K562 (cell line): ENCODE results near the gene SEC14L5. TPM values are rescaled to one million over a fixed set of nuclear protein-coding genes. Genes with fewer than 3 reads are reported as not detected.

Experiments used
- ATAC-seq: fragments of 200-7000 bp; cut with Tn5 transposase; 3 replicates; pipeline ENCODE4 v1.9.1; 2020; ENCODE audit warnings: moderate library complexity
- BruUV-seq: library from RNA; stranded (reverse); fragments of 400-500 nt; replicated peaks from 2 replicates; lab custom pipeline; 2021; lab: Mats Ljungman, UMichigan
- CTCF ChIA-PET: fragments of 300-600 bp; formaldehyde crosslinking; extraction: SDS; loops from one replicate; lab custom pipeline; 2021; ENCODE audit warnings: low intra/inter-chr PET ratio; lab: Yijun Ruan, JAX
- POLR2A ChIA-PET: fragments of 300-600, 350-650 bp; sonication (Branson Sonifier 250); formaldehyde crosslinking; extraction: SDS; loops from one replicate; lab custom pipeline; 2021; ENCODE audit warnings: antibody characterized with exemption, inconsistent platforms; lab: Yijun Ruan, JAX
- DNase-seq, 4 experiments: peaks; one replicate each; pipeline versions ENCODE4 v3.0.0 to v3.0.0-alpha.2; 2011 to 2018; ENCODE audit warnings: low spot score in 3 of 4, mixed read lengths in 3 of 4; ENCODE audit errors: extremely low read depth in 1 of 4
- FAIRE-seq: peaks from 2 replicates; lab custom pipeline; 2011; peaks lifted over from hg19 to GRCh38; lab: Jason Lieb, UNC
- H2AFZ ChIP-seq: 2 replicates; pipeline ENCODE4 v1.6.0; 2011; ENCODE audit warnings: low read depth, low read length, control low read depth, inconsistent platforms
- H3K27ac ChIP-seq: fragments of 200-600 bp; 3 replicates; pipeline ENCODE4 v1.8.0; 2011; ENCODE audit warnings: low read depth, mild to moderate bottlenecking, control low read depth, inconsistent platforms, low read length, moderate library complexity, mixed read lengths; ENCODE audit errors: extremely low read depth
- H3K27me3 ChIP-seq, 2 experiments: fragments of 300-600 bp in 1 of 2; 2 replicates in 1 of 2; 3 replicates in 1 of 2; pipeline versions ENCODE4 v1.6.0 to v1.8.0; 2011; ENCODE audit warnings: inconsistent platforms in 2 of 2, low read length in 2 of 2, mild to moderate bottlenecking in 1 of 2, mixed read lengths in 1 of 2, moderate library complexity in 1 of 2; ENCODE audit not compliant: control insufficient read depth in 2 of 2, insufficient read depth in 2 of 2
- H3K36me3 ChIP-seq: fragments of 300-600 bp; 3 replicates; pipeline ENCODE4 v1.8.0; 2011; ENCODE audit warnings: mild to moderate bottlenecking, low read length, inconsistent platforms; ENCODE audit not compliant: control insufficient read depth, insufficient read depth
- H3K4me1 ChIP-seq, 2 experiments: fragments of 200-600 bp in 1 of 2; replicated peaks in 1 of 2; 2 replicates in 1 of 2; 3 replicates in 1 of 2; pipeline versions ENCODE4 v1.5.1 to v1.8.0; 2011; ENCODE audit warnings: inconsistent platforms in 2 of 2, low read length in 2 of 2, mild to moderate bottlenecking in 1 of 2, mixed read lengths in 1 of 2, moderate library complexity in 1 of 2; ENCODE audit not compliant: control insufficient read depth in 2 of 2, insufficient read depth in 2 of 2
- H3K4me2 ChIP-seq: 2 replicates; pipeline ENCODE4 v1.6.1; 2011; ENCODE audit warnings: low read length, control low read depth, inconsistent platforms, mixed read lengths; ENCODE audit not compliant: insufficient read depth
- H3K4me3 ChIP-seq: fragments of 200-600 bp; sonication (generic), shearing (Covaris generic); 2 replicates; pipeline ENCODE4 v1.5.1; 2016; ENCODE audit warnings: control low read depth, inconsistent platforms
- H3K79me2 ChIP-seq: fragments of 200-600 bp; 3 replicates; pipeline ENCODE4 v1.8.0; 2011; ENCODE audit warnings: low read length, inconsistent platforms; ENCODE audit not compliant: control insufficient read depth, insufficient read depth
- H3K9ac ChIP-seq, 2 experiments: 2 replicates each; pipeline versions ENCODE4 v1.6.0 to v1.6.1; 2011; ENCODE audit warnings: low read depth in 2 of 2, low read length in 2 of 2, control low read depth in 1 of 2, inconsistent platforms in 1 of 2, mild to moderate bottlenecking in 1 of 2, mixed read lengths in 1 of 2; ENCODE audit not compliant: insufficient read depth in 1 of 2
- H3K9me1 ChIP-seq: one replicate; pipeline ENCODE4 v1.6.0; 2011; ENCODE audit warnings: inconsistent platforms, mild to moderate bottlenecking, low read length, moderate library complexity; ENCODE audit not compliant: control insufficient read depth, insufficient read depth
- H3K9me3 ChIP-seq: replicated peaks from 2 replicates; pipeline ENCODE4 v1.5.1; 2011; ENCODE audit warnings: low read depth, low read length, inconsistent platforms; ENCODE audit not compliant: control insufficient read depth, insufficient read depth
- H4K20me1 ChIP-seq: replicated peaks from 2 replicates; pipeline ENCODE4 v1.6.1; 2011; ENCODE audit warnings: low read length, inconsistent platforms, mixed read lengths; ENCODE audit not compliant: control insufficient read depth, insufficient read depth
- FOXP1 ChIP-seq: sonication (generic); formaldehyde crosslinking; IDR thresholded peaks from 2 replicates; pipeline ENCODE4 v1.8.0; 2022; ENCODE audit warnings: mild to moderate bottlenecking, missing genetic modification reagents
- MTA3 ChIP-seq: fragments of 450-650 bp; formaldehyde crosslinking; IDR thresholded peaks from 2 replicates; pipeline ENCODE4 v1.6.1; 2017; ENCODE audit warnings: mild to moderate bottlenecking, borderline replicate concordance
- NCOA6 ChIP-seq: fragments of 450-650 bp; IDR thresholded peaks from 2 replicates; pipeline ENCODE4 v1.6.1; 2017; ENCODE audit warnings: mild to moderate bottlenecking
- NFE2 ChIP-seq: IDR thresholded peaks from 2 replicates; pipeline ENCODE4 v1.6.1; 2014; ENCODE audit warnings: antibody characterized with exemption, low read depth
- SMAD4 ChIP-seq: fragments of 250-450 bp; sonication (Bioruptor Pico); conservative IDR thresholded peaks from 2 replicates; pipeline ENCODE4 v1.8.0; 2021; ENCODE audit warnings: inconsistent platforms, mild to moderate bottlenecking, moderate library complexity
- SMARCB1 ChIP-seq: IDR thresholded peaks from 2 replicates; pipeline ENCODE4 v1.6.1; 2011; ENCODE audit warnings: improper control_type of control experiment, low read depth; ENCODE audit not compliant: insufficient read length
- TEAD2 ChIP-seq: fragments of 450-650 bp; IDR thresholded peaks from 2 replicates; pipeline ENCODE4 v1.6.1; 2016; ENCODE audit warnings: missing genetic modification characterization, control low read depth, missing compliant biosample characterization
- ZNF830 ChIP-seq: fragments of 250-450 bp; sonication (Bioruptor Pico); IDR thresholded peaks from 2 replicates; pipeline ENCODE4 v1.5.0; 2021; ENCODE audit warnings: mild to moderate bottlenecking
- WGBS: fragments of 100-300 bp; shearing (Covaris generic); methylation state at CpG from one replicate; pipeline ENCODE4 v1.1.6; 2016; ENCODE audit warnings: low coverage, mixed read lengths; ENCODE audit not compliant: insufficient coverage; ENCODE audit errors: missing lambda C conversion rate; 5-methylcytosine and 5-hydroxymethylcytosine counted together
- in situ Hi-C: fragments of 300-500 bp; cut with MboI; formaldehyde crosslinking; loops from 4 replicates; pipeline ENCODE4 v1.15.0; 2018; ENCODE audit warnings: inconsistent platforms, mixed read lengths
- intact Hi-C: fragments of 100-400 bp; cut with micrococcal nuclease; formaldehyde crosslinking; loops from 2 replicates; pipeline ENCODE4 v1.14.2; 2022
- polyA plus RNA-seq, 8 experiments: library from polyadenylated mRNA; depleted of rRNA in 4 of 8; stranded (reverse) in 5 of 8; unstranded in 3 of 8; fragments of >200 nt; fragmentation: Nextera tagmentation in 2 of 8; fragmentation: Illumina TruSeq in 1 of 8; extraction: Ambion mirVana in 2 of 8; extraction: Trizol in 1 of 8; gene quantifications; 2 replicates each; pipeline versions ENCODE4 v1.2.1 to v1.2.3, GENCODE V29; 2011 to 2014; ENCODE audit warnings: inconsistent platforms in 1 of 8, missing spikeins in 1 of 8
- total RNA-seq, 7 experiments: library from RNA; depleted of rRNA in 6 of 7; stranded (reverse); fragments of >200 nt in 6 of 7; fragmentation: Illumina TruSeq in 2 of 7; extraction: Trizol in 2 of 7; gene quantifications; 2 replicates each; pipeline versions ENCODE4 v1.2.1 to v1.2.3, GENCODE V29; 2011 to 2021; ENCODE audit warnings: low replicate concordance in 1 of 7
- TF ChIP-seq, protein P1 (sequence below): sonication (generic); formaldehyde crosslinking; IDR thresholded peaks from 2 replicates; pipeline ENCODE4 v1.4.0; 2020; ENCODE audit warnings: mild to moderate bottlenecking, missing genetic modification reagents
- TF ChIP-seq, protein P2 (sequence below): fragments of 450-650 bp; IDR thresholded peaks from 2 replicates; pipeline ENCODE4 v1.6.1; 2016; ENCODE audit warnings: missing biosample characterization, missing genetic modification characterization
- TF ChIP-seq, protein P3 (sequence below): IDR thresholded peaks from 2 replicates; pipeline ENCODE4 v1.6.1; 2012; ENCODE audit warnings: low read depth, low read length, improper control_type of control experiment, borderline replicate concordance
- TF ChIP-seq, protein P4 (sequence below): fragments of 450-650 bp; formaldehyde crosslinking; IDR thresholded peaks from 2 replicates; pipeline ENCODE4 v1.4.0; 2022; ENCODE audit warnings: mild to moderate bottlenecking, moderate library complexity
- TF ChIP-seq, protein P5 (sequence below): sonication (generic); formaldehyde crosslinking; IDR thresholded peaks from 2 replicates; pipeline ENCODE4 v1.8.1; 2022; ENCODE audit warnings: missing genetic modification reagents

Gene SEC14L5
- total and polyA plus RNA-seq, 9 of the 15 experiments (the other 6 are each of a cell fraction or from before 2014, with no cell fraction given), result 0.11 TPM; not detected in 8

DNA sequence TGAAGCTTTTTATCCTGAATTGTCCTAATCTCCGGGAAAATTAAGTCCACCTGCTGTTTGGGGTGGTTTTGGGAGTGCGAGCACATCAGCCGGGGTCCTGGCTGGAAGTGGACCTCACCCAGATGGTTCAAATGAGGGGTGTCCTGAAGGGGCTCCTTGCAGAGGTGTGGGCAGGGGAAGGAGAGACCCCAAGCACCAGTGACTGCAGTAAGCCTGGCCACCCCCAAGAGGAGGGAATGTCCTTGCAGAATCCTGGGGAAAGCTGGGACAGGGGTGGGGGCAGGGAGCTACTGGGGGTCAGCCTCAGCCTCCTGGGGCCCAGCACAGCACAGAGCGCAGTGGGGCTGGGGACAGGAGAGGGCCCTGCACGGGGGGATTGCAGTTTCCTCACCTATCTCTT, 46.2 kb downstream of the SEC14L5 start:
- Histone ChIP-seq H3K36me3 (no peaks in the 10 kb centered on the region), H3K9me1 (no peaks in the 10 kb centered on the region), H3K27me3 (peaks cover 35 to 71% of the 10 kb centered on the region in 2 experiments; a peak in 3 of 5 replicates), H3K27ac (no peak overlapping the region), H3K4me3 (no peak overlapping the region), H4K20me1 (peaks cover 4% of the 10 kb centered on the region; the same call in 1 of the 2 replicates), H3K9me3 (no peaks in the 10 kb centered on the region), H3K4me2 (no peak overlapping the region), H3K79me2 (no peaks in the 10 kb centered on the region), H3K9ac (no peak overlapping the region), H2AFZ (no peak overlapping the region), H3K4me1 (peaks cover 0 to 9% of the 10 kb centered on the region in 2 experiments; a peak in 2 of 5 replicates)
- no TSS peak for BruUV-seq
- WGBS, result 0% methylated on average over 5 of the region's 5 CpGs
- ChIA-PET CTCF (no interaction called here), POLR2A (no interaction called here)
- intact Hi-C loops (no loop called here), in situ Hi-C loops (no loop called here)
- no peak for DNase-seq
- FAIRE-seq, result no peak
- no peak for ATAC-seq
- TF ChIP-seq NCOA6, result no peak
- TF ChIP-seq NFE2, result no peak
- TF ChIP-seq, protein P1, sequence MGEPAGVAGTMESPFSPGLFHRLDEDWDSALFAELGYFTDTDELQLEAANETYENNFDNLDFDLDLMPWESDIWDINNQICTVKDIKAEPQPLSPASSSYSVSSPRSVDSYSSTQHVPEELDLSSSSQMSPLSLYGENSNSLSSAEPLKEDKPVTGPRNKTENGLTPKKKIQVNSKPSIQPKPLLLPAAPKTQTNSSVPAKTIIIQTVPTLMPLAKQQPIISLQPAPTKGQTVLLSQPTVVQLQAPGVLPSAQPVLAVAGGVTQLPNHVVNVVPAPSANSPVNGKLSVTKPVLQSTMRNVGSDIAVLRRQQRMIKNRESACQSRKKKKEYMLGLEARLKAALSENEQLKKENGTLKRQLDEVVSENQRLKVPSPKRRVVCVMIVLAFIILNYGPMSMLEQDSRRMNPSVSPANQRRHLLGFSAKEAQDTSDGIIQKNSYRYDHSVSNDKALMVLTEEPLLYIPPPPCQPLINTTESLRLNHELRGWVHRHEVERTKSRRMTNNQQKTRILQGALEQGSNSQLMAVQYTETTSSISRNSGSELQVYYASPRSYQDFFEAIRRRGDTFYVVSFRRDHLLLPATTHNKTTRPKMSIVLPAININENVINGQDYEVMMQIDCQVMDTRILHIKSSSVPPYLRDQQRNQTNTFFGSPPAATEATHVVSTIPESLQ, result no peak
- TF ChIP-seq FOXP1 (CRISPR knock-in tag), result no peak
- no peak for TF ChIP-seq SMARCB1
- TF ChIP-seq, protein P2, sequence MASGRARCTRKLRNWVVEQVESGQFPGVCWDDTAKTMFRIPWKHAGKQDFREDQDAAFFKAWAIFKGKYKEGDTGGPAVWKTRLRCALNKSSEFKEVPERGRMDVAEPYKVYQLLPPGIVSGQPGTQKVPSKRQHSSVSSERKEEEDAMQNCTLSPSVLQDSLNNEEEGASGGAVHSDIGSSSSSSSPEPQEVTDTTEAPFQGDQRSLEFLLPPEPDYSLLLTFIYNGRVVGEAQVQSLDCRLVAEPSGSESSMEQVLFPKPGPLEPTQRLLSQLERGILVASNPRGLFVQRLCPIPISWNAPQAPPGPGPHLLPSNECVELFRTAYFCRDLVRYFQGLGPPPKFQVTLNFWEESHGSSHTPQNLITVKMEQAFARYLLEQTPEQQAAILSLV (tag), result no peak
- TF ChIP-seq TEAD2 (tag), result no peak
- TF ChIP-seq, protein P3, sequence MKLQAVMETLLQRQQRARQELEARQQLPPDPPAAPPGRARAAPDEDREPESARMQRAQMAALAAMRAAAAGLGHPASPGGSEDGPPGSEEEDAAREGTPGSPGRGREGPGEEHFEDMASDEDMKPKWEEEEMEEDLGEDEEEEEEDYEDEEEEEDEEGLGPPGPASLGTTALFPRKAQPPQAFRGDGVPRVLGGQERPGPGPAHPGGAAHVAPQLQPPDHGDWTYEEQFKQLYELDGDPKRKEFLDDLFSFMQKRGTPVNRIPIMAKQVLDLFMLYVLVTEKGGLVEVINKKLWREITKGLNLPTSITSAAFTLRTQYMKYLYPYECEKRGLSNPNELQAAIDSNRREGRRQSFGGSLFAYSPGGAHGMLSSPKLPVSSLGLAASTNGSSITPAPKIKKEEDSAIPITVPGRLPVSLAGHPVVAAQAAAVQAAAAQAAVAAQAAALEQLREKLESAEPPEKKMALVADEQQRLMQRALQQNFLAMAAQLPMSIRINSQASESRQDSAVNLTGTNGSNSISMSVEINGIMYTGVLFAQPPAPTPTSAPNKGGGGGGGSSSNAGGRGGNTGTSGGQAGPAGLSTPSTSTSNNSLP, result no peak
- no peak for TF ChIP-seq SMAD4 (CRISPR knock-in tag)
- TF ChIP-seq, protein P4, sequence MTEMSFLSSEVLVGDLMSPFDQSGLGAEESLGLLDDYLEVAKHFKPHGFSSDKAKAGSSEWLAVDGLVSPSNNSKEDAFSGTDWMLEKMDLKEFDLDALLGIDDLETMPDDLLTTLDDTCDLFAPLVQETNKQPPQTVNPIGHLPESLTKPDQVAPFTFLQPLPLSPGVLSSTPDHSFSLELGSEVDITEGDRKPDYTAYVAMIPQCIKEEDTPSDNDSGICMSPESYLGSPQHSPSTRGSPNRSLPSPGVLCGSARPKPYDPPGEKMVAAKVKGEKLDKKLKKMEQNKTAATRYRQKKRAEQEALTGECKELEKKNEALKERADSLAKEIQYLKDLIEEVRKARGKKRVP (CRISPR knock-in tag), result no peak
- no peak for TF ChIP-seq MTA3
- TF ChIP-seq, protein P5, sequence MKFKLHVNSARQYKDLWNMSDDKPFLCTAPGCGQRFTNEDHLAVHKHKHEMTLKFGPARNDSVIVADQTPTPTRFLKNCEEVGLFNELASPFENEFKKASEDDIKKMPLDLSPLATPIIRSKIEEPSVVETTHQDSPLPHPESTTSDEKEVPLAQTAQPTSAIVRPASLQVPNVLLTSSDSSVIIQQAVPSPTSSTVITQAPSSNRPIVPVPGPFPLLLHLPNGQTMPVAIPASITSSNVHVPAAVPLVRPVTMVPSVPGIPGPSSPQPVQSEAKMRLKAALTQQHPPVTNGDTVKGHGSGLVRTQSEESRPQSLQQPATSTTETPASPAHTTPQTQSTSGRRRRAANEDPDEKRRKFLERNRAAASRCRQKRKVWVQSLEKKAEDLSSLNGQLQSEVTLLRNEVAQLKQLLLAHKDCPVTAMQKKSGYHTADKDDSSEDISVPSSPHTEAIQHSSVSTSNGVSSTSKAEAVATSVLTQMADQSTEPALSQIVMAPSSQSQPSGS (CRISPR knock-in tag), result no peak
- no peak for TF ChIP-seq ZNF830 (CRISPR knock-in tag)
